Activated CD4-positive, alpha-beta T cell treated with anti-CD3 and anti-CD28 coated beads for 36 hours (primary cell): Measurements from ENCODE around the gene ARHGAP32. TPM values are rescaled to one million over a fixed set of nuclear protein-coding genes. Genes with fewer than 3 reads are reported as not detected.
A peak's percentile ranks its signal among the peaks of the same experiment; 100 is the strongest.

Experiments
- ATAC-seq: fragments of 200-7000 bp; cut with Tn5 transposase; one replicate; pipeline ENCODE4 v1.10.0; 2021; ENCODE audit warnings: mild to moderate bottlenecking, moderate library complexity
- CTCF ChIA-PET: fragments of 350-600 bp; sonication (Branson Sonifier 250); formaldehyde crosslinking; loops from one replicate; lab custom pipeline; 2021; ENCODE audit warnings: antibody characterized with exemption; lab: Charles Lee
- POLR2A ChIA-PET: fragments of 350-600 bp; sonication (Branson Sonifier 250); formaldehyde crosslinking; loops from one replicate; lab custom pipeline; 2021; ENCODE audit warnings: antibody characterized with exemption, inconsistent platforms; lab: Charles Lee
- DNase-seq: peaks from one replicate; pipeline ENCODE4 v3.0.0-alpha.2; 2020
- H3K27ac Mint-ChIP-seq: one replicate; pipeline ENCODE4 v1.8.0; 2021; ENCODE audit warnings: mixed read lengths
- H3K27me3 Mint-ChIP-seq: one replicate; pipeline ENCODE4 v1.8.0; 2021; ENCODE audit warnings: mixed read lengths
- H3K36me3 Mint-ChIP-seq: one replicate; pipeline ENCODE4 v1.8.0; 2021; ENCODE audit warnings: low read depth, mixed read lengths
- H3K4me1 Mint-ChIP-seq: one replicate; pipeline ENCODE4 v1.8.0; 2021; ENCODE audit warnings: mixed read lengths
- H3K4me3 Mint-ChIP-seq: one replicate; pipeline ENCODE4 v1.8.0; 2021; ENCODE audit warnings: mild to moderate bottlenecking, moderate library complexity, mixed read lengths
- H3K9me3 Mint-ChIP-seq: one replicate; pipeline ENCODE4 v1.8.0; 2021; ENCODE audit warnings: low read depth, mixed read lengths
- intact Hi-C, 2 experiments: fragments of 100-400 bp; cut with DNase I in 1 of 2; cut with micrococcal nuclease in 1 of 2; formaldehyde crosslinking; loops; one replicate each; pipeline versions ENCODE4 v1.14.2 to v1.15.1; 2022 to 2024; cut with DNase I, micrococcal nuclease
- total RNA-seq, 2 experiments: library from RNA; stranded (reverse); gene quantifications; one replicate each; pipeline ENCODE4 v1.2.3, GENCODE V29; 2021

Gene ARHGAP32
- total RNA-seq, 2 experiments from 2014 or later = 8.1 to 8.9 TPM

DNA sequence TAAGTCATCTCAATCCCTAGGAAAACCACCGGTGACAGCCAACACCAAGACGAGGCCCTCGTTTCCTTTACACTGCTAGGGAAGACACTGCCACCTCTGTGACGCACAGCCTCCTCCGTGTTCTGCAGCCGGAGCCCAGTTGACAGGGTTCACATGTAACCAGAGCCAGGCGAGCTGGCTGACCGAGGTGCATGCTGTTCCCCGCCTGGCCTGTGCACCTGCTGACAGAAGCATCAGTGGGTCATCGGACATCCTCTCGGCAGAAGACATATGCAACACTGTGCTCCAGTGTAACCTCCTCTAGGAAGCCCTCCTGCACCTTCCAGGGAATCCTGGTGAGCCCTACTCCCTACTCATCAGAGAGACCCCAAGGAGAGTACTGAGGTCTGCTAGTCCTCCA, 135.2 kb downstream of the ARHGAP32 start:
- DNase-seq (no peak), ATAC-seq (no peak)
- intact Hi-C loops = no loop called here
- Mint-ChIP-seq H3K4me3 (no peak overlapping the region), H3K9me3 (no peaks in the 10 kb centered on the region), H3K27me3 (no peaks in the 10 kb centered on the region), H3K4me1 (no peaks in the 10 kb centered on the region), H3K27ac (no peak overlapping the region), H3K36me3 (no peaks in the 10 kb centered on the region)
- ChIA-PET CTCF (interaction anchor here (0.6 kb wide), 1 partner anchor 311 kb away, joined by 4 read pairs; no protein-coding TSS in a partner anchor), POLR2A (no interaction called here)

DNA sequence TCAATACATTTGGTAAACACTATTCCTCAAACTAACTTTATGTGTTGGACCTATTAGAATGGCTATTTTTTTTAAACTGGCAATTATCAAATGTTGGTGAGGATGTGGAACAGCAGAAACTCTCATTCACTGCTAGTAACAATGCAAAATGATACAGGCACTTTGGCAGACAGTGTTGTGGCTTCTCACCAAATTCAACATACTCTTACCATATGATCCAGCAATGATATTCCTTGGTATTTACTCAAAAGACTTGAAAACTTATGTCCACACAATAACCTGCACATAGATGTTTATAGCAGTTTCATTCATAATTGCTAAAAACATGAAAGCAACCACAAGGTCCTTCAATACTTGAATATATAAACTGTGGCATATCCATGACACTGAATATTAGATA, 136.9 kb downstream of the ARHGAP32 start:
- no peaks in the 10 kb centered on the region for H3K36me3 Mint-ChIP-seq
- ChIA-PET CTCF (no interaction called here), POLR2A (no interaction called here)
- no peaks in the 10 kb centered on the region for H3K4me1 Mint-ChIP-seq
- no peak for DNase-seq
- H3K9me3 Mint-ChIP-seq = no peaks in the 10 kb centered on the region
- no peak for ATAC-seq
- H3K4me3 Mint-ChIP-seq = no peak overlapping the region
- no peaks in the 10 kb centered on the region for H3K27me3 Mint-ChIP-seq
- intact Hi-C loops = no loop called here
- no peak overlapping the region for H3K27ac Mint-ChIP-seq

DNA sequence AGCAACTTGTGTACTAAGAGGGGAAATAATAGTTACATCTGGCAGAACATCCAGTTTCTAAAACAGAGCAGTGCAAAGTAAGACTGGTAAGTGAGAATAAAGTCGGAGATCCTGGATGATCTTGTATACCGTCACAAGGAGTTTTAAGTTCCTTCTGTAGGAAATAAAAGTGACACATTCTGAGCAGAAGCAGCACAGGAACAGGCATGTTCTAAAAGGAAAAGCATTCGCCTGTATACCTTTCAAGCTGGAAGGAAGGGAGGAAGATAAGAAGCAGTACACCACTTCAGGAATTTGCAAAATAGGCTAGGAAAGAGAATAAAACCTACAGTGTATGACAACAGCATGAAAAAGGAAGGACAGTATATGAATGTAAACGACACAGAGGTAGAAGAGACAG, 143.2 kb downstream of the ARHGAP32 start:
- ChIA-PET POLR2A (no interaction called here), CTCF (no interaction called here)
- H3K9me3 Mint-ChIP-seq = no peaks in the 10 kb centered on the region
- DNase-seq (no peak), ATAC-seq (no peak)
- no peaks in the 10 kb centered on the region for H3K27me3 Mint-ChIP-seq
- no peak overlapping the region for H3K27ac Mint-ChIP-seq
- H3K4me3 Mint-ChIP-seq = no peak overlapping the region
- intact Hi-C loops = no loop called here
- H3K36me3 Mint-ChIP-seq = no peaks in the 10 kb centered on the region
- H3K4me1 Mint-ChIP-seq = no peaks in the 10 kb centered on the region

DNA sequence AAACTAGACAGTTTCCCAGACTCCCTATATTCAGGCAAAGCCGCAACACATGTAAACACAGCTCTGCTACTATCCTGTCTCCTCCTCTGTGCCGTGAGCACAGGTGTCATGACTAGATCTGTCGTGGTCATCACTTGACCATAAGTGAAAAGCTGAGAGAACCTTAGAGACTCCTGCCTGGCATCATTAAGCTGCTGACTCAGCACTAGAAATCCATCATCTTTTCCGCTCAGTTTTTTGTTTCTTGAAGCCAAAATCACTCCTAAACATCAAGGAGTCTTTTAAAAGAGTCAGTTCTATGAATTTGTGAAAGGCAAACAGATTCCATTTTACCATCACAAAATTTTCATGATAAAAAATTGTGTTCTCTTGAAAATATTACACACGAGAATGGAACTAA, 147.0 kb downstream of the ARHGAP32 start:
- H3K9me3 Mint-ChIP-seq = no peaks in the 10 kb centered on the region
- no peak overlapping the region for H3K27ac Mint-ChIP-seq

DNA sequence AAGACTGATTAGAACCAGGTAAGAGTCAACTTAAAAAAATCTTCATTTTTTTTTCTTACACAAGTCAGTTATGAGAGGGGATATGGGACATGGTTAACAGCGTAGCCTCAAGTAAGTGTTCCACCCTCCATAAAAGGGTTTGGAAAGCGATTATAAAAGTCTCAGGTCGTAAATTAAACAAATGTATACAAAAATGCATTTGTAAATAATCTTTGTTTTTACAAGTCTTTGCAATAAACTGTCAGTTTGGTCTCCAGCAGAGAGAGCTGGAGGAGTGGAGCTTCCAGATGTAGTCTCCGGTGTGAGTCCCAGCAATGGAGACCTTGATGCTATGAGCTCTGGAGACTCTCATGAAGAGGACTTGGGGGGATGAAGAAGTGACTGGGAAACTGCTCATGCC, 149.6 kb downstream of the ARHGAP32 start:
- intact Hi-C loops = no loop called here
- no peaks in the 10 kb centered on the region for H3K9me3 Mint-ChIP-seq
- no peak for ATAC-seq

More for the DNA sequence above, 147.0 kb downstream of the ARHGAP32 start:
- intact Hi-C loops = no loop called here
- H3K27me3 Mint-ChIP-seq = no peaks in the 10 kb centered on the region
- no peak overlapping the region for H3K4me3 Mint-ChIP-seq
- no peaks in the 10 kb centered on the region for H3K36me3 Mint-ChIP-seq
- no peak for DNase-seq
- ChIA-PET POLR2A (no interaction called here), CTCF (interaction anchor here (0.6 to 0.7 kb wide), 2 partner anchors 18 to 1568 kb away, joined by 3 read pairs; no protein-coding TSS in a partner anchor)
- H3K4me1 Mint-ChIP-seq = no peaks in the 10 kb centered on the region
- no peak for ATAC-seq

DNA sequence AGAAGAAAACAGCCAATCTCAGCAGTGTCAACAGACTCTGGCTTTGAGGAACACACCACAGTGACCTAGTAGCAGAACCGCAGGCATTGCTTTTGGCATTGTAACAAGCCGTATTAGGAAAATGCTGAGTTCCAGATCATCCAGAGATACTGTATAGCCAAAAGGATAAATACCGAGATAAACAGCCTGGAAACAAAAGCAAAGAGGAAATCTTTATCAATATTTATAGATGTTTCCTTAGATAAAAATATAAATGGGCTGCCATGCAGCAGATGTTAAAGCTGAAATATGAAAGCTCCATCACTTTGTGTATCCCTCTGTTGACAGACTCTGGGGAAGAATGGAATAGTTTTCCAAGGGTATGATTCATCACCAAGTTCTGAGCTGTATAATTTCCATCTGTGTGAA, 150.5 kb downstream of the ARHGAP32 start:
- ChIA-PET POLR2A (no interaction called here), CTCF (no interaction called here)
- intact Hi-C loops = no loop called here
- ATAC-seq (no peak), DNase-seq (no peak)
- H3K9me3 Mint-ChIP-seq = no peaks in the 10 kb centered on the region
- no peak overlapping the region for H3K4me3 Mint-ChIP-seq
- no peak overlapping the region for H3K27ac Mint-ChIP-seq
- H3K36me3 Mint-ChIP-seq = peaks cover 3% of the 10 kb centered on the region
- H3K4me1 Mint-ChIP-seq = no peaks in the 10 kb centered on the region
- H3K27me3 Mint-ChIP-seq = no peaks in the 10 kb centered on the region

More for the DNA sequence above, 149.6 kb downstream of the ARHGAP32 start:
- ChIA-PET CTCF (interaction anchor here (0.9 kb wide), 1 partner anchor 708 kb away, joined by 3 read pairs; no protein-coding TSS in a partner anchor), POLR2A (no interaction called here)
- Mint-ChIP-seq H3K4me3 (no peak overlapping the region), H3K36me3 (peaks cover 3% of the 10 kb centered on the region), H3K4me1 (no peaks in the 10 kb centered on the region), H3K27me3 (no peaks in the 10 kb centered on the region), H3K27ac (no peak overlapping the region)
- DNase-seq = no peak

DNA sequence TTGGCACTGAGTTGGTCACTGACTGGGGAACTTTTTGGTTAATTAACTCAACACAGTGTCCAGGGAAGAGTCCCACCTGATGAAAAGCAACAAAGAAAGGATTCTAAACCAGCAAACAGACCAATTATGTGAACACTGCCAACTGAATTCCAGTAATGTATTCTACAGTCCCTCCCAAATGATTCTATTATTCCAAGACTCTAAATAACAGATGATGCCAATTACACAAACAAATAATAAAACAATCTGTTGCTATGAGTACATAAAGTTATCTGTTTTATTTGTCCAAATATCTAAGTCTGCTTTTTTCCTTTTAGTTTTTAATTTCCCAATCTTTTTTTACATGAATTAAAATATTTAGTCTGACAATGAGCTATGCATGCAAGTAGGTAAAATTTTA, 151.2 kb downstream of the ARHGAP32 start:
- Mint-ChIP-seq H3K27ac (no peak overlapping the region), H3K4me3 (no peak overlapping the region), H3K36me3 (peaks cover 3% of the 10 kb centered on the region), H3K9me3 (no peaks in the 10 kb centered on the region), H3K27me3 (no peaks in the 10 kb centered on the region), H3K4me1 (no peaks in the 10 kb centered on the region)
- intact Hi-C loops = no loop called here
- ChIA-PET CTCF (no interaction called here), POLR2A (no interaction called here)
- DNase-seq = no peak
- ATAC-seq = no peak

DNA sequence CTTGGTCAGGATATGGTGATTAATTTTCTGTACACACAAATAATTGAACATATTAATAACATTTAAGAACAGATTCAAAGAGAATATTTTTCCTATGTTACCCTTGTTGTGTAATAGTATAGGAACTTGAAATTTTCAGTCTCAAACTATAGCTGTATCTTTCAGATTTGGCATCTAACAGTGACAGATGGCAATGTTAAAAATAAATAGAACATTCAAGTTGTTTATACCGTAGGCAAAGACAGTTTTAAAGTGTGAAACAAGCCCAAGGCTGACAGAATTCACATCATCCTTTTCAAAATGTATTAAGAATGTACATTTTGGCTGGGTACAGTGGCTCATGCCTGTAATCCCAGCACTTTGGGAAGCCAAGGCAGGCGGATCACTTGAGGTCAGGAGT, 156.9 kb downstream of the ARHGAP32 start:
- Mint-ChIP-seq H3K27ac (no peak overlapping the region), H3K27me3 (no peaks in the 10 kb centered on the region), H3K36me3 (peaks cover 3% of the 10 kb centered on the region), H3K4me3 (no peak overlapping the region), H3K4me1 (no peaks in the 10 kb centered on the region), H3K9me3 (peaks cover 2% of the 10 kb centered on the region)
- ATAC-seq (no peak), DNase-seq (no peak)
- ChIA-PET CTCF (interaction anchor here (0.7 to 1.9 kb wide), 3 partner anchors 35 to 562 kb away, joined by 3 to 4 read pairs (median 3); no protein-coding TSS in a partner anchor), POLR2A (interaction anchor here (0.8 kb wide), 1 partner anchor 1595 kb away, joined by 4 read pairs; no protein-coding TSS in a partner anchor)
- intact Hi-C loops = no loop called here

DNA sequence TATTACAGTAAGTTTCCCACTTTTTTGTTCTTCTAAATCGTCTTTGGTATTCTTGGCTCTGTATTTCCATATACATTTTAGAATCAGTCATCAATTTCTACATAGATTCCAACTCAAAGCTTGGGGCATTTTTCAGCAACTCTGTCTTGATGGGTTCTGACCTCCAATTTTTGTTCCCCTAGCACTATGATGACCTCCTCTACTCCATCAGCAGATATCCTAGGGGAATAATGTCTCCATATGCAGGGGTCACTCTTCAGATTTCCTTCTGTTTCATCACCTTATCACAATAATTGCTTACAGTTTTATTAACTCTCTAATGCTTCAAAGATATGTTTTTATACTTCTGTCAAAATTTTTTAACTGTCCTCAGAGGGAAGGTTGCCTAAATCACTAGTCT, 158.1 kb downstream of the ARHGAP32 start:
- intact Hi-C loops = no loop called here
- ChIA-PET CTCF (interaction anchor here (1.1 to 1.9 kb wide), 3 partner anchors 12 to 78 kb away, joined by 3 to 4 read pairs (median 3); no protein-coding TSS in a partner anchor), POLR2A (no interaction called here)
- DNase-seq (no peak), ATAC-seq (no peak)
- Mint-ChIP-seq H3K27ac (no peak overlapping the region), H3K36me3 (peaks cover 3% of the 10 kb centered on the region), H3K4me1 (no peaks in the 10 kb centered on the region), H3K4me3 (no peak overlapping the region), H3K27me3 (no peaks in the 10 kb centered on the region), H3K9me3 (peaks cover 2% of the 10 kb centered on the region)

DNA sequence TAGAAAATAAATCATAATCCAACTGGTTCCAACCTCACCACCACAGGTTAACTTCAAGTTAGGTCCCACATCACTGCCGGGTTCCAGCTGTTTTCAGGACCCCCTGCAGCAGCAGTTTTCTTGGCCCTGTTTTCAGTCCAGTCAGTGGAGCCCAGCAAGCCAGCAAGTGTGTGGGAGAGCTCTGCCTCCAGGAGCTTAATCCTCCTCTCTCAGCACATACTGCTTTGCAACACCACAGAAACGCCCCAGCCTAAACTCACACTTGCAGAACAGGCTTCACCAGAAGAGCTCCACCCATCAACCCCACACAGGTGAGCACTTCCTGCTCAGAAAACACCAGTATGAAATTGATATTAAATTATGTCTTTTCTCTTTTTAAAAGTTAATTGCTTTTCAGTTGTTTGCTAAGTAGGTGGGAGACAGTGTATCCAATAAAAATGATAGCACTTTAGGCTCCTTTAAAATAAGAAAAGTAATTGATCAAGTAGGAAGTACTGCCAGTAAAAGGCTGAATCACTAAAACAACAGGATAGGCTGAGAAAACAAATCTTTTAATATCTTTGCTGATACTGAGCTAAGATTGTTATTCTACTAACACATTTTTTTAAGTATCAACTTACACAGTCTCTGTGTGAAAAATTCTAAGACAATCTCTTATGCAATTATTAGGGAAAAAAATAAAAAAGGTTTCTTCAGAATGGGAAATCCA, 168.0 kb downstream of the ARHGAP32 start:
- H3K4me1 Mint-ChIP-seq = peaks cover 35% of the 10 kb centered on the region
- H3K27me3 Mint-ChIP-seq = no peaks in the 10 kb centered on the region
- peak overlapping the region; percentile 37 for H3K27ac Mint-ChIP-seq
- intact Hi-C loops = no loop called here
- POLR2A ChIA-PET = no interaction called here
- H3K36me3 Mint-ChIP-seq = no peaks in the 10 kb centered on the region
- H3K4me3 Mint-ChIP-seq = peak overlapping the region; percentile 36
- DNase-seq (peak; percentile 33), ATAC-seq (peak; percentile 44)
- CTCF ChIA-PET = no interaction called here
- no peaks in the 10 kb centered on the region for H3K9me3 Mint-ChIP-seq

DNA sequence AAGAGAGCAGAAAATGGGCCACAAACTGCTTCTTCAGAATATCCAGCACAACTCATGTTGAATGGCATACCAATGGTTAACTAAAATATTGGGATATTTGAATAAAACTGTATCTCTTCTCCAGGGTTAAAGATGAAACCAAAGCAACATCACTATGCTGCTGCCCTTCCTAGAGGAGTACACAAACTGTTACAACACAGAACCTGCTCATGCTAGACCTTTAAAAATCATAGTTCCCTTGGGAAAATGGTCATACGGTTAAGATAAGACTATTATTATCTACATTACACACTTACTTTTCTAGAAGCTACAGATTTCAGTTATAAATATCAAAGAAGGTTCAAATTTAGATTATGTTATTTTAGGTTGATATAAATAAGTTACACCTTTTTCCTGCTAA, 170.8 kb downstream of the ARHGAP32 start:
- intact Hi-C loops = no loop called here
- DNase-seq = no peak
- H3K9me3 Mint-ChIP-seq = no peaks in the 10 kb centered on the region
- H3K27ac Mint-ChIP-seq = no peak overlapping the region
- H3K27me3 Mint-ChIP-seq = no peaks in the 10 kb centered on the region
- H3K4me3 Mint-ChIP-seq = no peak overlapping the region
- H3K4me1 Mint-ChIP-seq = peaks cover 38% of the 10 kb centered on the region
- no peaks in the 10 kb centered on the region for H3K36me3 Mint-ChIP-seq
- POLR2A ChIA-PET = no interaction called here
- ATAC-seq = no peak
- CTCF ChIA-PET = interaction anchor here (0.6 to 1.0 kb wide), 3 partner anchors 23 to 605 kb away, joined by 3 read pairs; no protein-coding TSS in a partner anchor

DNA sequence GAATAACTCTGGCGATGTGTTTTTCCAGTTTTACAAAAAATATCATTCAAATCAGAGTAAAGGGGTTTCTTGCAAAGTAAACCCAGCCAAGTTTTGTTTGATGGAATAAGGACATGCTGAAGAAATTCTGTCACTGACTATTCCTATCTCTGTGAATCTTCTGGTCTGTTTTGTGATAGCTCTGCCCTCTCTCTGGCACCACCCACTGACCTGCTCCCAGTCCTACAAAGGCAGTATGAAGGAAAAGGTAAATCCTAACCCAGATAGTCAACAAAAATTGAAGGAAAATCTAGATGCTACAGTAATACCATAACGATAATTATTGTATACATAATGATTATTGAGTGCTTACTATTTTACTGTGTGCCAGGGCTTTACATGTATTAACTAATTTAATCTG, 173.1 kb downstream of the ARHGAP32 start:
- intact Hi-C loops = no loop called here
- no peaks in the 10 kb centered on the region for H3K27me3 Mint-ChIP-seq
- no peak overlapping the region for H3K27ac Mint-ChIP-seq
- H3K36me3 Mint-ChIP-seq = no peaks in the 10 kb centered on the region
- DNase-seq (no peak), ATAC-seq (no peak)
- H3K4me3 Mint-ChIP-seq = no peak overlapping the region
- POLR2A ChIA-PET = no interaction called here
- H3K9me3 Mint-ChIP-seq = no peaks in the 10 kb centered on the region
- H3K4me1 Mint-ChIP-seq = peaks cover 31% of the 10 kb centered on the region
- CTCF ChIA-PET = no interaction called here
